ENCODE results near the gene PTCH2. TPM values are rescaled to one million over a fixed set of nuclear protein-coding genes. Genes with fewer than 3 reads are reported as not detected.
"Not testable (repeated sequence)": the region's sequence is repeated elsewhere in the genome, so short reads cannot be mapped to it uniquely, and the experiment has no call there.

The PTCH2 gene
- total RNA-seq, 1 experiment from 2014 or later: not detected

DNA sequence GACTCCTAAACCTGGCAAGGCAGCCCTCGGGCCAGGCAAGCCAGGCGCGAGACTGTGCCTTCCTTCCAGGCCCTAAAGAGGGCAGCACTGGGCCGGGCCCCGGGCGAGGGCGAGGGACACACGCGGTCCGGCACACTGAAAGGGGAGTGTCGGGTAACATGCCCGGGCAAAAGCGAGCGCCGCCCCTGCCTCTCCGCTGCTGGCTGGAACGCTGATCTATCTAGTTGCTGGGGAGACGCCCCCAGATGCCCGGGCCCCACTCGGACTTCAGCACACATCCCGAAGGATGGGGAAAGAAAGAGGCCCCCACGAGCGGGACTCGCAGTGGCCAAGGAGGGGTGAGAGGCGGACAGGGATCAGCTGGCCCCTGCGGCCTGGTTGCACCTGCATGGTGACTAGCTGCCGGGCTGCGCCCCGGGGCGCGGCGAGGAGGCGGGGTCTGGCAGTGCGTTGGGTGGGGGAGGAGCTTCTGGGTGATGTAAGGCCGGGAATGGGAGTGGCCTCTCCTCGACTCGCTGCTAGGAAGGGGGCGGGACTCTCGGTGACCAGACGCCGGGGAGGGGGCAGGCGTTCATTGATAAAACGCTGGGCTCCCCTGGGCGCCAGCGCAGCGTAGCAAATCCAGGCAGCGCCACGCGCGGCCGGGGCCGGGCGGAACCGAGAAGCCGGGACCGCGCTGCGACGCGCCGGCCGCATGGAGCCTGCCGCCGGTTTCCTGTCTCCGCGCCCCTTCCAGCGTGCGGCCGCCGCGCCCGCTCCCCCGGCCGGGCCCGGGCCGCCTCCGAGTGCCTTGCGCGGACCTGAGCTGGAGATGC lies 43.1 kb downstream of the PTCH2 start, which contains the start of gene PLK3:
Gene PLK3, plus strand, starts transcription at position 608 of the 815 bp plus-strand sequence. Its CDS starts 87 bp downstream, at position 695.
- DNase-seq (peak; percentile 96), ATAC-seq (peak; percentile 85)
- H2AFZ ChIP-seq (ENCODE audit: low read length): peak within 1 kb of the TSS; percentile 80
- CTCF ChIA-PET: interaction anchor here (0.6 to 1.0 kb wide), 5 partner anchors 9 to 621 kb away, joined by 3 to 13 read pairs (median 5); no protein-coding TSS in a partner anchor
- peaks cover 16% of the 10 kb centered on the region for H3K4me1 ChIP-seq (ENCODE audit: insufficient read depth, low read length)
- peak within 1 kb of the TSS; percentile 98 for H3K4me3 ChIP-seq (ENCODE audit: low read length)
- H3K36me3 ChIP-seq (ENCODE audit: low read depth, low read length): peaks cover 4% of the 10 kb centered on the region; the same call in 1 of the 2 replicates
- peaks cover 12% of the 10 kb centered on the region for H4K20me1 ChIP-seq (ENCODE audit: low read length)
- peaks cover 22% of the 10 kb centered on the region for H3K79me2 ChIP-seq (ENCODE audit: low read length)
- TF ChIP-seq EZH2phosphoT487 (IDR thresholded peaks at IDR 0.05; ENCODE audit: borderline replicate concordance, low read length): no peak
- TF ChIP-seq EZH2 (IDR thresholded peaks at IDR 0.05; ENCODE audit: low read length, unreplicated experiment): no peak
- TF ChIP-seq, protein P1, sequence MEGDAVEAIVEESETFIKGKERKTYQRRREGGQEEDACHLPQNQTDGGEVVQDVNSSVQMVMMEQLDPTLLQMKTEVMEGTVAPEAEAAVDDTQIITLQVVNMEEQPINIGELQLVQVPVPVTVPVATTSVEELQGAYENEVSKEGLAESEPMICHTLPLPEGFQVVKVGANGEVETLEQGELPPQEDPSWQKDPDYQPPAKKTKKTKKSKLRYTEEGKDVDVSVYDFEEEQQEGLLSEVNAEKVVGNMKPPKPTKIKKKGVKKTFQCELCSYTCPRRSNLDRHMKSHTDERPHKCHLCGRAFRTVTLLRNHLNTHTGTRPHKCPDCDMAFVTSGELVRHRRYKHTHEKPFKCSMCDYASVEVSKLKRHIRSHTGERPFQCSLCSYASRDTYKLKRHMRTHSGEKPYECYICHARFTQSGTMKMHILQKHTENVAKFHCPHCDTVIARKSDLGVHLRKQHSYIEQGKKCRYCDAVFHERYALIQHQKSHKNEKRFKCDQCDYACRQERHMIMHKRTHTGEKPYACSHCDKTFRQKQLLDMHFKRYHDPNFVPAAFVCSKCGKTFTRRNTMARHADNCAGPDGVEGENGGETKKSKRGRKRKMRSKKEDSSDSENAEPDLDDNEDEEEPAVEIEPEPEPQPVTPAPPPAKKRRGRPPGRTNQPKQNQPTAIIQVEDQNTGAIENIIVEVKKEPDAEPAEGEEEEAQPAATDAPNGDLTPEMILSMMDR (conservative IDR thresholded peaks at IDR 0.05; ENCODE audit: low read depth, low read length): peak; percentile 83
- no peaks in the 10 kb centered on the region for H3F3A ChIP-seq (ENCODE audit: low read length, unreplicated experiment)
- H3K9ac ChIP-seq (ENCODE audit: low read length): peak within 1 kb of the TSS; percentile 94
- peak within 1 kb of the TSS; percentile 77 for H3K27ac ChIP-seq (ENCODE audit: low read length)
- peak within 1 kb of the TSS; percentile 100 for H3K4me2 ChIP-seq (ENCODE audit: low read length)
- POLR2A ChIA-PET (ENCODE audit: unreplicated experiment): interaction anchor here (0.5 to 1.0 kb wide), 15 partner anchors 8 to 1432 kb away, joined by 3 to 15 read pairs (median 4); partner anchors contain the start of genes BTBD19, ELOVL1, RNU5D-1 and RPS8
- BruUV-seq (replicated peaks): TSS peak; percentile 83
- H3K27me3 ChIP-seq (ENCODE audit: low read length): no peaks in the 10 kb centered on the region
- no peaks in the 10 kb centered on the region for H3K9me2 ChIP-seq (replicated peaks; ENCODE audit: low read length)
- intact Hi-C loops (cut with micrococcal nuclease): no loop called here
- no peaks in the 10 kb centered on the region for H3K9me3 ChIP-seq (ENCODE audit: low read length)

GRCh38 chr1:44798481-44799365 lies 44.3 kb downstream of the PTCH2 start:
- no TSS peak for BruUV-seq (replicated peaks)
- H3K4me3 ChIP-seq (ENCODE audit: low read length): no peak overlapping the region
- H3K9ac ChIP-seq (ENCODE audit: low read length): no peak overlapping the region
- CTCF ChIA-PET: no interaction called here
- POLR2A ChIA-PET (ENCODE audit: unreplicated experiment): no interaction called here
- H4K20me1 ChIP-seq (ENCODE audit: low read length): peaks cover 12% of the 10 kb centered on the region
- intact Hi-C loops (cut with micrococcal nuclease): no loop called here
- peaks cover 16% of the 10 kb centered on the region for H3K4me1 ChIP-seq (ENCODE audit: insufficient read depth, low read length)
- H3K9me2 ChIP-seq (replicated peaks; ENCODE audit: low read length): no peaks in the 10 kb centered on the region
- H2AFZ ChIP-seq (ENCODE audit: low read length): no peak overlapping the region
- peaks cover 4% of the 10 kb centered on the region; the same call in 1 of the 2 replicates for H3K36me3 ChIP-seq (ENCODE audit: low read depth, low read length)
- no peaks in the 10 kb centered on the region for H3K9me3 ChIP-seq (ENCODE audit: low read length)
- H3K79me2 ChIP-seq (ENCODE audit: low read length): peaks cover 22% of the 10 kb centered on the region
- DNase-seq (no peak), ATAC-seq (no peak)
- H3K27ac ChIP-seq (ENCODE audit: low read length): no peak overlapping the region
- no peak overlapping the region for H3K4me2 ChIP-seq (ENCODE audit: low read length)
- H3F3A ChIP-seq (ENCODE audit: low read length, unreplicated experiment): no peaks in the 10 kb centered on the region
- TF ChIP-seq, protein P1 (conservative IDR thresholded peaks at IDR 0.05; ENCODE audit: low read depth, low read length): no peak
- TF ChIP-seq EZH2 (IDR thresholded peaks at IDR 0.05; ENCODE audit: low read length, unreplicated experiment): no peak
- no peak for TF ChIP-seq EZH2phosphoT487 (IDR thresholded peaks at IDR 0.05; ENCODE audit: borderline replicate concordance, low read length)
- no peaks in the 10 kb centered on the region for H3K27me3 ChIP-seq (ENCODE audit: low read length)

GRCh38 chr1:44797886-44798285 lies 45.2 kb downstream of the PTCH2 start:
- H3F3A ChIP-seq (ENCODE audit: low read length, unreplicated experiment); H3K4me3 ChIP-seq (ENCODE audit: low read length); H3K9me2 ChIP-seq (replicated peaks; ENCODE audit: low read length); H3K4me2 ChIP-seq (ENCODE audit: low read length); H3K27me3 ChIP-seq (ENCODE audit: low read length); H2AFZ ChIP-seq (ENCODE audit: low read length); ATAC-seq; POLR2A ChIA-PET (ENCODE audit: unreplicated experiment); BruUV-seq (replicated peaks); CTCF ChIA-PET; intact Hi-C loops (cut with micrococcal nuclease); DNase-seq; H3K9me3 ChIP-seq (ENCODE audit: low read length); H3K27ac ChIP-seq (ENCODE audit: low read length); H3K9ac ChIP-seq (ENCODE audit: low read length); H3K36me3 ChIP-seq (ENCODE audit: low read depth, low read length): not testable (repeated sequence)
- Histone ChIP-seq H4K20me1 (ENCODE audit: low read length) (peaks cover 12% of the 10 kb centered on the region), H3K4me1 (ENCODE audit: insufficient read depth, low read length) (peaks cover 16% of the 10 kb centered on the region), H3K79me2 (ENCODE audit: low read length) (peaks cover 22% of the 10 kb centered on the region)
